IMR-90 (cell line): ENCODE data around the gene POLR3E. TPM values are rescaled to one million over a fixed set of nuclear protein-coding genes. Genes with fewer than 3 reads are reported as not detected.

Experiments
- ATAC-seq: fragments of 200-7000 bp; cut with Tn5 transposase; 2 replicates; pipeline ENCODE4 v1.9.1; 2020; ENCODE audit warnings: low read depth, mild to moderate bottlenecking, moderate library complexity
- BruUV-seq: library from RNA; stranded (reverse); fragments of 400-500 nt; replicated peaks from 2 replicates; lab custom pipeline; 2021; lab: Mats Ljungman, UMichigan
- CTCF ChIA-PET: fragments of 300-600 bp; formaldehyde crosslinking; extraction: SDS; loops from one replicate; lab custom pipeline; 2021; ENCODE audit warnings: antibody characterized with exemption; lab: Yijun Ruan, JAX
- POLR2A ChIA-PET: fragments of 300-600 bp; sonication (Branson Sonifier 250); formaldehyde crosslinking; loops from one replicate; lab custom pipeline; 2022; ENCODE audit warnings: antibody characterized with exemption; ENCODE audit not compliant: unreplicated experiment; lab: Charles Lee
- DNase-seq: peaks from one replicate; pipeline ENCODE4 v3.0.0; 2013
- H2AFZ ChIP-seq: replicated peaks from 2 replicates; pipeline ENCODE3; 2013; ENCODE audit warnings: low read length, mild to moderate bottlenecking; ENCODE audit not compliant: poor library complexity
- H2AK5ac ChIP-seq: 2 replicates; pipeline ENCODE4 v1.6.1; 2013; ENCODE audit warnings: low read depth, low read length, inconsistent platforms
- H2AK9ac ChIP-seq: replicated peaks from 2 replicates; pipeline ENCODE3; 2013; ENCODE audit warnings: mild to moderate bottlenecking, low read depth, low read length, moderate library complexity; ENCODE audit not compliant: poor library complexity
- H2BK120ac ChIP-seq: 2 replicates; pipeline ENCODE4 v1.6.1; 2013; ENCODE audit warnings: low read depth, low read length, inconsistent platforms
- H2BK15ac ChIP-seq: 3 replicates; pipeline ENCODE4 v1.6.1; 2013; ENCODE audit warnings: low read depth, low read length, inconsistent platforms
- H2BK20ac ChIP-seq: 2 replicates; pipeline ENCODE4 v1.6.1; 2013; ENCODE audit warnings: low read depth, mild to moderate bottlenecking, inconsistent platforms, low read length, moderate library complexity
- H2BK5ac ChIP-seq: 2 replicates; pipeline ENCODE4 v1.6.1; 2013; ENCODE audit warnings: mild to moderate bottlenecking, low read depth, low read length, inconsistent platforms; ENCODE audit not compliant: poor library complexity, severe bottlenecking
- H3K14ac ChIP-seq: replicated peaks from 2 replicates; pipeline ENCODE4 v1.6.1; 2013; ENCODE audit warnings: low read depth, low read length, inconsistent platforms
- H3K18ac ChIP-seq: 2 replicates; pipeline ENCODE4 v1.6.1; 2013; ENCODE audit warnings: low read depth, low read length, control low read depth
- H3K23ac ChIP-seq: 2 replicates; pipeline ENCODE4 v1.6.1; 2013; ENCODE audit warnings: low read depth, low read length, inconsistent platforms
- H3K27ac ChIP-seq: 2 replicates; pipeline ENCODE4 v1.5.1; 2013; ENCODE audit warnings: mild to moderate bottlenecking, control low read depth, low read length; ENCODE audit not compliant: insufficient read depth
- H3K27me3 ChIP-seq: 2 replicates; pipeline ENCODE4 v1.6.1; 2013; ENCODE audit warnings: low read length; ENCODE audit not compliant: control insufficient read depth, insufficient read depth
- H3K36me3 ChIP-seq: 2 replicates; pipeline ENCODE4 v1.6.1; 2013; ENCODE audit warnings: low read length, mixed read lengths; ENCODE audit not compliant: control insufficient read depth, insufficient read depth
- H3K4ac ChIP-seq: 2 replicates; pipeline ENCODE4 v1.6.1; 2013; ENCODE audit warnings: low read depth, low read length, inconsistent platforms
- H3K4me1 ChIP-seq: 2 replicates; pipeline ENCODE4 v1.6.1; 2013; ENCODE audit warnings: low read length, mixed read lengths; ENCODE audit not compliant: control insufficient read depth, insufficient read depth
- H3K4me2 ChIP-seq: 2 replicates; pipeline ENCODE4 v1.6.1; 2013; ENCODE audit warnings: low read depth, mild to moderate bottlenecking, control low read depth, low read length, moderate library complexity
- H3K4me3 ChIP-seq: 2 replicates; pipeline ENCODE4 v1.5.1; 2013; ENCODE audit warnings: low read depth, mild to moderate bottlenecking, control low read depth, low read length, moderate library complexity; ENCODE audit not compliant: insufficient read depth
- H3K56ac ChIP-seq: 2 replicates; pipeline ENCODE4 v1.6.1; 2013; ENCODE audit warnings: low read length, inconsistent platforms; ENCODE audit not compliant: insufficient read depth; ENCODE audit errors: extremely low read depth
- H3K79me1 ChIP-seq, 2 experiments: 2 replicates each; pipeline ENCODE4 v1.6.1; 2013; ENCODE audit warnings: low read length in 2 of 2, inconsistent platforms in 1 of 2, low read depth in 1 of 2
- H3K9ac ChIP-seq: 2 replicates; pipeline ENCODE4 v1.6.1; 2013; ENCODE audit warnings: low read depth, low read length, control low read depth
- H3K9me1 ChIP-seq: 2 replicates; pipeline ENCODE4 v1.6.1; 2013; ENCODE audit warnings: low read length, inconsistent platforms; ENCODE audit not compliant: insufficient read depth
- H3K9me3 ChIP-seq: 2 replicates; pipeline ENCODE4 v1.6.1; 2013; ENCODE audit warnings: low read length; ENCODE audit not compliant: control insufficient read depth, insufficient read depth
- H4K20me1 ChIP-seq: 2 replicates; pipeline ENCODE4 v1.6.1; 2013; ENCODE audit warnings: low read length, inconsistent platforms; ENCODE audit not compliant: insufficient read depth
- H4K5ac ChIP-seq: 2 replicates; pipeline ENCODE4 v1.6.1; 2013; ENCODE audit warnings: mild to moderate bottlenecking, low read depth, low read length, control low read depth
- H4K8ac ChIP-seq, 2 experiments: 2 replicates each; pipeline ENCODE4 v1.6.1; 2013; ENCODE audit warnings: low read depth in 2 of 2, low read length in 2 of 2, control low read depth in 1 of 2, inconsistent platforms in 1 of 2
- H4K91ac ChIP-seq: 2 replicates; pipeline ENCODE4 v1.6.1; 2013; ENCODE audit warnings: low read depth, low read length, inconsistent platforms; ENCODE audit not compliant: insufficient read depth
- BHLHE40 ChIP-seq: fragments of 150-350 bp; IDR thresholded peaks from 2 replicates; pipeline ENCODE4 v1.6.1; 2016; ENCODE audit warnings: mild to moderate bottlenecking, low read depth, low read length
- CEBPB ChIP-seq: IDR thresholded peaks from 2 replicates; pipeline ENCODE4 v1.6.1; 2012; ENCODE audit warnings: low read depth, low read length, improper control_type of control experiment
- ELK1 ChIP-seq: fragments of 150-350 bp; IDR thresholded peaks from 2 replicates; pipeline ENCODE4 v1.6.1; 2016; ENCODE audit warnings: low read depth, mild to moderate bottlenecking, low read length, moderate library complexity, borderline replicate concordance
- MXI1 ChIP-seq: IDR thresholded peaks from 2 replicates; pipeline ENCODE4 v1.6.1; 2012; ENCODE audit warnings: low read depth, mild to moderate bottlenecking, low read length, moderate library complexity, borderline replicate concordance
- POLR2A ChIP-seq: IDR thresholded peaks from 2 replicates; pipeline ENCODE4 v1.6.1; 2012; ENCODE audit warnings: mild to moderate bottlenecking, low read depth, low read length
- WGBS, 2 experiments: methylation state at CpG; one replicate each; pipeline versions ENCODE4 v1.1.5 to v1.1.7; 2013; ENCODE audit warnings: missing lambda C conversion rate in 2 of 2; ENCODE audit not compliant: insufficient read length in 1 of 2; ENCODE audit errors: extremely low coverage in 2 of 2; 5-methylcytosine and 5-hydroxymethylcytosine counted together
- dilution Hi-C: fragments of 300-500 bp; cut with HindIII; formaldehyde crosslinking; loops from one replicate; pipeline ENCODE4 v1.14.3; 2018; ENCODE audit warnings: low sequenced_read_pairs; ENCODE audit not compliant: unreplicated experiment
- in situ Hi-C: fragments of 300-500 bp; cut with MboI; formaldehyde crosslinking; loops from 3 replicates; pipeline ENCODE4 v1.14.3; 2019; ENCODE audit warnings: low sequenced_read_pairs, inconsistent platforms, mixed read lengths
- intact Hi-C: fragments of 100-400 bp; cut with micrococcal nuclease; formaldehyde crosslinking; loops from 2 replicates; pipeline ENCODE4 v1.10.0; 2022
- polyA plus RNA-seq, 3 experiments: library from polyadenylated mRNA; depleted of rRNA; stranded (reverse); fragments of >200 nt; gene quantifications; 2 replicates each; pipeline ENCODE4 v1.2.3, GENCODE V29; 2012; ENCODE audit warnings: low replicate concordance in 1 of 3
- total RNA-seq: library from RNA; depleted of rRNA; stranded (reverse); fragments of >200 nt; gene quantifications from 2 replicates; pipeline ENCODE4 v1.2.3, GENCODE V29; 2012

The POLR3E gene
- total and polyA plus RNA-seq, 2 of the 4 experiments (the other 2 are of a cell fraction): 19.9 to 46.0 TPM

DNA sequence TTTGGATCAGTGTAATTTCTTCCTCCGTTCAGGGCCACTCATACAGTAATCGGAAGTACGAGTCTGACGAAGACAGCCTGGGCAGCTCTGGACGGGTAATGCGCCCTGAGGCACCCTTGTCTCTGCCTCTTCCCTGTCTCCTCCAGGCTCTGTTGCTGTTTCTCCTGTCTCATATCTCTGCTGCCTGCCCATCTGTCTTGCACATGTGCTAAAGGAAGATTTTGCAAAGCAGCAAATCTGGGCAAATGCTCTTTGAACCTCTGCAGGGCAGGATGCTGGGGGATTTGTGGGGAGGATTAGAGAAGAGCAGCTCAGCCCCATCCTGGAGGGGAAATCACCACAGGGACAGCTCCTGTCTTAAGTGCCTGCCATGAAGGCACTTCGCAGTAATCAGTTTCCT lies 32.4 kb upstream of the POLR3E start:
- H2BK20ac ChIP-seq: no peak overlapping the region
- no peak overlapping the region for H3K56ac ChIP-seq
- no peak overlapping the region for H2BK120ac ChIP-seq
- TF ChIP-seq POLR2A (no peak), BHLHE40 (no peak), ELK1 (no peak), MXI1 (no peak), CEBPB (no peak)
- in situ Hi-C loops (no loop called here), dilution Hi-C loops (no loop called here), intact Hi-C loops (no loop called here)
- DNase-seq: no peak
- WGBS, 2 experiments: 94% methylated on average over 6 of the region's 7 CpGs; no CpG with 5 or more reads in 1 of the 2 experiments
- H2BK15ac ChIP-seq: no peak overlapping the region
- no peak overlapping the region for H2AK9ac ChIP-seq
- H2BK5ac ChIP-seq: no peak overlapping the region
- H3K14ac ChIP-seq: no peak overlapping the region
- ChIA-PET POLR2A (no interaction called here), CTCF (interaction anchor here (0.6 kb wide), 1 partner anchor 305 kb away, joined by 3 read pairs; no protein-coding TSS in a partner anchor)
- no peaks in the 10 kb centered on the region for H3K9me3 ChIP-seq
- H4K20me1 ChIP-seq: no peaks in the 10 kb centered on the region
- no peaks in the 10 kb centered on the region for H3K27me3 ChIP-seq
- no peak for ATAC-seq
- no TSS peak for BruUV-seq
- no peak overlapping the region for H3K23ac ChIP-seq
- no peak overlapping the region for H2AFZ ChIP-seq
- H4K91ac ChIP-seq: no peak overlapping the region
- no peak overlapping the region for H3K18ac ChIP-seq
- H3K9ac ChIP-seq: no peak overlapping the region
- no peaks in the 10 kb centered on the region for H3K4me1 ChIP-seq
- H3K4me3 ChIP-seq: no peak overlapping the region
- H4K8ac ChIP-seq: no peak overlapping the region
- H4K5ac ChIP-seq: no peak overlapping the region
- no peaks in the 10 kb centered on the region for H3K79me1 ChIP-seq
- no peak overlapping the region for H3K4me2 ChIP-seq
- no peak overlapping the region for H2AK5ac ChIP-seq
- 0 out of 2 replicates have a peak, but pooled peaks cover 7% of the 10 kb centered on the region for H3K9me1 ChIP-seq
- H3K27ac ChIP-seq: no peak overlapping the region
- no peak overlapping the region for H3K4ac ChIP-seq
- peaks cover 57% of the 10 kb centered on the region for H3K36me3 ChIP-seq
